Epithelial cell of proximal tubule (primary cell): ENCODE data around the gene LIF. TPM values are rescaled to one million over a fixed set of nuclear protein-coding genes. Genes with fewer than 3 reads are reported as not detected.

Experiments used
- DNase-seq: peaks from one replicate; pipeline ENCODE4 v3.0.0-alpha.2; 2011; ENCODE audit warnings: low read depth
- H3K4me3 ChIP-seq: 2 replicates; pipeline ENCODE4 v1.5.1; 2011; ENCODE audit warnings: low read depth, mild to moderate bottlenecking, low read length
- CTCF ChIP-seq: conservative IDR thresholded peaks from 2 replicates; pipeline ENCODE4 v1.5.1; 2012; ENCODE audit warnings: low read depth, mild to moderate bottlenecking, low read length
- total RNA-seq: library from RNA; depleted of rRNA; stranded (reverse); fragments of >200 nt; gene quantifications from 2 replicates; pipeline ENCODE4 v1.2.3, GENCODE V29; 2015

The LIF gene
- total RNA-seq, 1 donor from 2014 or later = 48.7 TPM

- H3K4me3 ChIP-seq = no peak overlapping the region
- no peak for TF ChIP-seq CTCF
- no peak for DNase-seq
Measured at GRCh38 chr22:30191040-30191701, 55.4 kb downstream of the LIF start.

- no peak for DNase-seq
- no peak for TF ChIP-seq CTCF
Measured at GRCh38 chr22:30190574-30190973, 56.0 kb downstream of the LIF start.

More at GRCh38 chr22:30190574-30190973, 56.0 kb downstream of the LIF start:
- no peak overlapping the region for H3K4me3 ChIP-seq

Other genes with a start within 250 kb of the LIF start
- gene HORMAD2, start 166.3 kb downstream of the LIF start, total RNA-seq = not detected in 2 replicates
- gene OSM, start 20.1 kb upstream of the LIF start, total RNA-seq = not detected in 2 replicates
- gene CASTOR1, start 42.7 kb upstream of the LIF start, total RNA-seq = 6.4 and 14.3 TPM in 2 replicates
- 15.5 and 22.9 TPM in 2 replicates for gene TBC1D10A, start 80.2 kb upstream of the LIF start, total RNA-seq
- gene SF3A1, start 110.1 kb upstream of the LIF start, total RNA-seq = 42.6 and 44.2 TPM in 2 replicates
- 2.2 and 5.0 TPM in 2 replicates for gene CCDC157, start 110.2 kb upstream of the LIF start, total RNA-seq
- 19.2 and 28.0 TPM in 2 replicates for gene RNF215, start 140.7 kb upstream of the LIF start, total RNA-seq
- gene SEC14L2, start 150.3 kb upstream of the LIF start, total RNA-seq = 36.2 and 49.6 TPM in 2 replicates
- gene MTFP1, start 179.0 kb upstream of the LIF start, total RNA-seq = 79.7 and 115 TPM in 2 replicates
- gene SEC14L3, start 225.3 kb upstream of the LIF start, total RNA-seq = not detected in 2 replicates